Keratinocyte (primary cell): ENCODE results near the gene CIDEC. TPM values are rescaled to one million over a fixed set of nuclear protein-coding genes. Genes with fewer than 3 reads are reported as not detected.

ENCODE experiments used
- DNase-seq: peaks from one replicate; pipeline ENCODE4 v3.0.0-alpha.2; 2011; ENCODE audit warnings: low read depth, missing footprints, low spot score
- FAIRE-seq: peaks from 2 replicates; lab custom pipeline; 2011; peaks lifted over from hg19 to GRCh38; lab: Jason Lieb, UNC
- H2AFZ ChIP-seq: 2 replicates; pipeline ENCODE4 v1.6.0; 2012; ENCODE audit warnings: low read length, control low read depth, inconsistent platforms; ENCODE audit not compliant: control insufficient read depth
- H3K27ac ChIP-seq: 2 replicates; pipeline ENCODE4 v1.5.1; 2011; ENCODE audit warnings: low read length; ENCODE audit not compliant: control insufficient read depth, insufficient read depth
- H3K27me3 ChIP-seq: 3 replicates; pipeline ENCODE4 v1.6.0; 2011; ENCODE audit warnings: low read length; ENCODE audit not compliant: control insufficient read depth, insufficient read depth; ENCODE audit errors: extremely low read depth
- H3K36me3 ChIP-seq, 2 experiments: 2 replicates in 1 of 2; 3 replicates in 1 of 2; pipeline ENCODE4 v1.5.1; 2011; ENCODE audit warnings: low read length in 2 of 2, mild to moderate bottlenecking in 1 of 2; ENCODE audit not compliant: control insufficient read depth in 2 of 2, insufficient read depth in 2 of 2; ENCODE audit errors: extremely low read depth in 1 of 2
- H3K4me1 ChIP-seq: 3 replicates; pipeline ENCODE4 v1.5.1; 2011; ENCODE audit warnings: low read length; ENCODE audit not compliant: control insufficient read depth, insufficient read depth; ENCODE audit errors: extremely low read depth
- H3K4me2 ChIP-seq: 3 replicates; pipeline ENCODE4 v1.6.0; 2011; ENCODE audit warnings: low read depth, low read length; ENCODE audit not compliant: control insufficient read depth, insufficient read depth; ENCODE audit errors: extremely low read depth
- H3K4me3 ChIP-seq, 3 experiments: fragments of 200-600 bp in 1 of 3; sonication (generic) in 1 of 3; 2 replicates in 2 of 3; 3 replicates in 1 of 3; pipeline ENCODE4 v1.5.1; 2011 to 2016; ENCODE audit warnings: low read length in 3 of 3, mild to moderate bottlenecking in 3 of 3, control low read depth in 2 of 3, inconsistent platforms in 1 of 3, low read depth in 1 of 3, mixed read lengths in 1 of 3, mixed run types in 1 of 3, moderate library complexity in 1 of 3; ENCODE audit not compliant: control insufficient read depth in 2 of 3, insufficient read depth in 2 of 3; ENCODE audit errors: extremely low read depth in 1 of 3
- H3K79me2 ChIP-seq: 2 replicates; pipeline ENCODE4 v1.6.0; 2012; ENCODE audit warnings: low read length; ENCODE audit not compliant: control insufficient read depth, insufficient read depth
- H3K9ac ChIP-seq: 3 replicates; pipeline ENCODE4 v1.6.0; 2011; ENCODE audit warnings: low read length; ENCODE audit not compliant: control insufficient read depth, insufficient read depth; ENCODE audit errors: extremely low read depth
- H3K9me1 ChIP-seq: 3 replicates; pipeline ENCODE4 v1.6.0; 2011; ENCODE audit warnings: low read length; ENCODE audit not compliant: control insufficient read depth, insufficient read depth; ENCODE audit errors: extremely low read depth
- H3K9me3 ChIP-seq: 2 replicates; pipeline ENCODE4 v1.5.1; 2012; ENCODE audit warnings: low read depth, low read length; ENCODE audit not compliant: control insufficient read depth
- H4K20me1 ChIP-seq: 3 replicates; pipeline ENCODE4 v1.6.0; 2011; ENCODE audit warnings: low read length; ENCODE audit not compliant: control insufficient read depth, insufficient read depth; ENCODE audit errors: extremely low read depth
- EZH2 ChIP-seq: IDR thresholded peaks from one replicate; pipeline ENCODE4 v1.6.1; 2012; ENCODE audit warnings: inconsistent platforms, mild to moderate bottlenecking, low read length, moderate library complexity
- dilution Hi-C: fragments of 300-500 bp; cut with MboI; formaldehyde crosslinking; loops from one replicate; pipeline ENCODE4 v1.7.0; 2020; ENCODE audit warnings: low sequenced_read_pairs; ENCODE audit not compliant: extremely low pct_ligation_motif_present
- polyA plus RNA-seq, 5 experiments: library from polyadenylated mRNA; depleted of rRNA in 3 of 5; stranded (reverse) in 3 of 5; stranded (forward) in 1 of 5; unstranded in 1 of 5; fragments of >200 nt; gene quantifications; 1 replicate in 1 of 5; 2 replicates in 3 of 5; 3 replicates in 1 of 5; pipeline versions ENCODE4 v1.2.1 to v1.2.3, GENCODE V29; 2011 to 2012; ENCODE audit warnings: missing spikeins in 2 of 5, low read depth in 1 of 5, low replicate concordance in 1 of 5
- TF ChIP-seq, protein P1 (sequence below), 3 experiments: IDR thresholded peaks in 1 of 3; conservative IDR thresholded peaks in 1 of 3; optimal IDR thresholded peaks in 1 of 3; 2 replicates in 2 of 3; 3 replicates in 1 of 3; pipeline versions ENCODE3 to v1.5.1; 2011; ENCODE audit warnings: low read length in 3 of 3, mild to moderate bottlenecking in 3 of 3, moderate library complexity in 2 of 3, control low read depth in 1 of 3, inconsistent platforms in 1 of 3; ENCODE audit not compliant: insufficient read depth in 2 of 3; ENCODE audit errors: extremely low read depth in 1 of 3

CIDEC gene
- polyA plus RNA-seq, 1 donor (not counting 4 experiments of a cell fraction or from before 2014, with no cell fraction given), result not detected

DNA sequence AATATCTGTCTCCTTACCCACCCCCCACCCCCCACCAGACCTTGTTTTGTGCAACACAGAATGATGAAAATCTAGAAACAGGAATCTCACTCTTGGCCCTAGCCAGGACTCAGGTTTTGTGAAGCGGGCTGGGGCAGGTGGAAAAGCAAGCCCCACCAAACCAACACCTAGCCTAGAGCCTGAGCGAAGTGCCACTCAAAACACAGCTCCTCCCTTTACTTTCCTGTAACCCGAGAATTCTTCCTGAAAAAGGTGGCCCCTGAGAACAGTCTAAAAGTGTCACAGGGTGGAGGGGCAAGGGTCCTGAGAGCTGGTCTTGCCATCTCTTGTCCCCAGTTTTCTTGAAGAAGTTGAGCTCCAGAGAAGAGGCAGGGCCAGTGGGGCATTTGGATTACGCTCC is 18.9 kb downstream of the CIDEC start:
- Histone ChIP-seq H2AFZ (no peak overlapping the region), H4K20me1 (no peaks in the 10 kb centered on the region), H3K4me1 (no peaks in the 10 kb centered on the region), H3K79me2 (no peaks in the 10 kb centered on the region), H3K9ac (no peak overlapping the region), H3K36me3 (no peaks in the 10 kb centered on the region), H3K4me3 (no peak overlapping the region), H3K27ac (no peak overlapping the region), H3K9me3 (no peaks in the 10 kb centered on the region), H3K9me1 (no peaks in the 10 kb centered on the region), H3K4me2 (no peak overlapping the region), H3K27me3 (no peaks in the 10 kb centered on the region)
- dilution Hi-C loops, result no loop called here
- FAIRE-seq (no peak), DNase-seq (no peak)
- TF ChIP-seq, protein P1, sequence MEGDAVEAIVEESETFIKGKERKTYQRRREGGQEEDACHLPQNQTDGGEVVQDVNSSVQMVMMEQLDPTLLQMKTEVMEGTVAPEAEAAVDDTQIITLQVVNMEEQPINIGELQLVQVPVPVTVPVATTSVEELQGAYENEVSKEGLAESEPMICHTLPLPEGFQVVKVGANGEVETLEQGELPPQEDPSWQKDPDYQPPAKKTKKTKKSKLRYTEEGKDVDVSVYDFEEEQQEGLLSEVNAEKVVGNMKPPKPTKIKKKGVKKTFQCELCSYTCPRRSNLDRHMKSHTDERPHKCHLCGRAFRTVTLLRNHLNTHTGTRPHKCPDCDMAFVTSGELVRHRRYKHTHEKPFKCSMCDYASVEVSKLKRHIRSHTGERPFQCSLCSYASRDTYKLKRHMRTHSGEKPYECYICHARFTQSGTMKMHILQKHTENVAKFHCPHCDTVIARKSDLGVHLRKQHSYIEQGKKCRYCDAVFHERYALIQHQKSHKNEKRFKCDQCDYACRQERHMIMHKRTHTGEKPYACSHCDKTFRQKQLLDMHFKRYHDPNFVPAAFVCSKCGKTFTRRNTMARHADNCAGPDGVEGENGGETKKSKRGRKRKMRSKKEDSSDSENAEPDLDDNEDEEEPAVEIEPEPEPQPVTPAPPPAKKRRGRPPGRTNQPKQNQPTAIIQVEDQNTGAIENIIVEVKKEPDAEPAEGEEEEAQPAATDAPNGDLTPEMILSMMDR (optimal IDR thresholded peaks at IDR 0.05 in 1 of 3, IDR thresholded peaks at IDR 0.05 in 1 of 3, conservative IDR thresholded peaks at IDR 0.05 in 1 of 3; ENCODE audit: extremely low read depth in 1 of 3, insufficient read depth in 2 of 3, low read length in 3 of 3), result no peak
- TF ChIP-seq EZH2, result no peak

- no peaks in the 10 kb centered on the region for H4K20me1 ChIP-seq
- no peak overlapping the region for H3K4me3 ChIP-seq
- no peak for TF ChIP-seq EZH2
- TF ChIP-seq, protein P1 (optimal IDR thresholded peaks at IDR 0.05 in 1 of 3, IDR thresholded peaks at IDR 0.05 in 1 of 3, conservative IDR thresholded peaks at IDR 0.05 in 1 of 3; ENCODE audit: extremely low read depth in 1 of 3, insufficient read depth in 2 of 3, low read length in 3 of 3), result no peak
- no peak overlapping the region for H2AFZ ChIP-seq
- no peak overlapping the region for H3K27ac ChIP-seq
- DNase-seq (no peak), FAIRE-seq (no peak)
- H3K9ac ChIP-seq, result no peak overlapping the region
- H3K9me1 ChIP-seq, result no peaks in the 10 kb centered on the region
- no peaks in the 10 kb centered on the region for H3K4me1 ChIP-seq
- H3K36me3 ChIP-seq, result no peaks in the 10 kb centered on the region
- no peaks in the 10 kb centered on the region for H3K79me2 ChIP-seq
- no peak overlapping the region for H3K4me2 ChIP-seq
- dilution Hi-C loops, result no loop called here
- no peaks in the 10 kb centered on the region for H3K27me3 ChIP-seq
- no peaks in the 10 kb centered on the region for H3K9me3 ChIP-seq
Observed at GRCh38 chr3:9859530-9860025, 20.5 kb downstream of the CIDEC start.
